HCT116 (cell line): ENCODE results near the gene GOLT1A. TPM values are rescaled to one million over a fixed set of nuclear protein-coding genes. Genes with fewer than 3 reads are reported as not detected.

Experiments used
- ATAC-seq: fragments of 200-7000 bp; cut with Tn5 transposase; 2 replicates; pipeline ENCODE4 v1.9.1; 2020; ENCODE audit warnings: mild to moderate bottlenecking, moderate library complexity
- BruUV-seq: library from RNA; stranded (reverse); fragments of 400-500 nt; replicated peaks from 2 replicates; lab custom pipeline; 2021; lab: Mats Ljungman, UMichigan
- CTCF ChIA-PET: fragments of 300-600 bp; sonication (Branson Sonifier 250); formaldehyde crosslinking; loops from one replicate; lab custom pipeline; 2021; ENCODE audit warnings: antibody characterized with exemption; lab: Charles Lee
- POLR2A ChIA-PET: fragments of 300-600, 350-600 bp; sonication (Branson Sonifier 250); formaldehyde crosslinking; loops from one replicate; lab custom pipeline; 2021; ENCODE audit warnings: antibody characterized with exemption; lab: Charles Lee
- RAD21 ChIA-PET, 2 experiments: fragments of 300-600 bp; sonication (Branson Sonifier 250); formaldehyde crosslinking; loops; one replicate each; lab custom pipeline; 2023; ENCODE audit warnings: low total read pairs in 2 of 2; ENCODE audit not compliant: uncharacterized antibody in 2 of 2, unreplicated experiment in 2 of 2, low non-redundant PET in 1 of 2; lab: Charles Lee
- DNase-seq: peaks from one replicate; pipeline ENCODE4 v3.0.0-alpha.2; 2010; ENCODE audit warnings: low read depth, low spot score
- H2AFZ ChIP-seq: fragments of 200-600 bp; shearing (Covaris generic), sonication (generic); 2 replicates; pipeline ENCODE4 v1.6.1; 2017; ENCODE audit warnings: low read depth, mixed run types, mixed read lengths, antibody characterized with exemption, low read length; ENCODE audit not compliant: poor library complexity, severe bottlenecking
- H3K27ac ChIP-seq: 2 replicates; pipeline ENCODE4 v1.5.1; 2012; ENCODE audit warnings: low read depth, low read length
- H3K27me3 ChIP-seq: fragments of 200-600 bp; sonication (generic); 2 replicates; pipeline ENCODE4 v1.6.1; 2016; ENCODE audit warnings: mixed run types, low read length, mixed read lengths; ENCODE audit not compliant: insufficient read depth
- H3K36me3 ChIP-seq, 2 experiments: fragments of 200-500 bp in 1 of 2; fragments of 200-600 bp in 1 of 2; sonication (Bioruptor generic) in 1 of 2; sonication (generic) in 1 of 2; 2 replicates each; pipeline versions ENCODE4 v1.5.1 to v1.6.1; 2014 to 2016; ENCODE audit warnings: low read length in 2 of 2, inconsistent platforms in 1 of 2, mixed read lengths in 1 of 2, mixed run types in 1 of 2; ENCODE audit not compliant: insufficient read depth in 2 of 2, control insufficient read depth in 1 of 2
- H3K4me1 ChIP-seq, 2 experiments: fragments of 200-600 bp in 1 of 2; sonication (generic) in 1 of 2; 2 replicates each; pipeline versions ENCODE4 v1.5.1 to v1.6.1; 2012 to 2017; ENCODE audit warnings: low read length in 2 of 2, inconsistent platforms in 1 of 2, mild to moderate bottlenecking in 1 of 2, mixed read lengths in 1 of 2, mixed run types in 1 of 2, moderate library complexity in 1 of 2; ENCODE audit not compliant: insufficient read depth in 2 of 2, control insufficient read depth in 1 of 2
- H3K4me2 ChIP-seq: fragments of 200-600 bp; sonication (generic); 2 replicates; pipeline ENCODE4 v1.6.1; 2017; ENCODE audit warnings: mixed run types, low read length, mixed read lengths
- H3K4me3 ChIP-seq, 2 experiments: fragments of 200-600 bp in 1 of 2; sonication (generic) in 1 of 2; replicated peaks in 1 of 2; 2 replicates each; pipeline ENCODE4 v1.5.1; 2011 to 2016; ENCODE audit warnings: low read length in 2 of 2, control low read depth in 1 of 2, low read depth in 1 of 2, mild to moderate bottlenecking in 1 of 2, mixed read lengths in 1 of 2, mixed run types in 1 of 2
- H3K79me2 ChIP-seq: fragments of 200-600 bp; sonication (generic); 2 replicates; pipeline ENCODE4 v1.6.1; 2017; ENCODE audit warnings: mild to moderate bottlenecking, mixed run types, low read length, moderate library complexity, mixed read lengths; ENCODE audit not compliant: insufficient read depth
- H3K9ac ChIP-seq: fragments of 200-600 bp; sonication (generic); 2 replicates; pipeline ENCODE4 v1.6.1; 2016; ENCODE audit warnings: low read length, mixed read lengths
- H3K9me2 ChIP-seq: fragments of 200-600 bp; sonication (generic), shearing (Covaris generic); 2 replicates; pipeline ENCODE4 v1.6.1; 2017; ENCODE audit warnings: mixed run types, mild to moderate bottlenecking, moderate library complexity; ENCODE audit not compliant: insufficient read depth
- H3K9me3 ChIP-seq, 2 experiments: fragments of 200-500 bp in 1 of 2; fragments of 200-600 bp in 1 of 2; sonication (Bioruptor generic) in 1 of 2; sonication (generic) in 1 of 2; 2 replicates each; pipeline ENCODE4 v1.6.1; 2014 to 2017; ENCODE audit warnings: low read length in 2 of 2, mixed read lengths in 2 of 2, inconsistent platforms in 1 of 2, low read depth in 1 of 2, mild to moderate bottlenecking in 1 of 2, mixed run types in 1 of 2, moderate library complexity in 1 of 2; ENCODE audit not compliant: control insufficient read depth in 1 of 2, insufficient read depth in 1 of 2
- H4K20me1 ChIP-seq: fragments of 200-600 bp; sonication (generic), shearing (Covaris generic); 2 replicates; pipeline ENCODE4 v1.6.1; 2017; ENCODE audit warnings: mixed run types, mild to moderate bottlenecking, moderate library complexity; ENCODE audit not compliant: insufficient read depth
- ATF3 ChIP-seq: IDR thresholded peaks from 2 replicates; pipeline ENCODE4 v1.6.1; 2012
- CBX3 ChIP-seq: IDR thresholded peaks from 2 replicates; pipeline ENCODE4 v1.6.1; 2012; ENCODE audit warnings: low read depth
- EZH2phosphoT487 ChIP-seq: fragments of 200-600 bp; IDR thresholded peaks from 2 replicates; pipeline ENCODE4 v1.6.1; 2018; ENCODE audit warnings: antibody characterized with exemption, borderline replicate concordance
- FOSL1 ChIP-seq: IDR thresholded peaks from 2 replicates; pipeline ENCODE4 v1.6.1; 2012; ENCODE audit warnings: low read depth
- JUND ChIP-seq: IDR thresholded peaks from 2 replicates; pipeline ENCODE4 v1.6.1; 2012
- POLR2AphosphoS5 ChIP-seq: IDR thresholded peaks from 2 replicates; pipeline ENCODE4 v1.6.1; 2011; ENCODE audit warnings: mild to moderate bottlenecking, low read depth, low read length, moderate library complexity
- REST ChIP-seq: IDR thresholded peaks from 2 replicates; pipeline ENCODE4 v1.6.1; 2012; ENCODE audit warnings: low read depth
- SRF ChIP-seq: IDR thresholded peaks from 2 replicates; pipeline ENCODE4 v1.6.1; 2012; ENCODE audit warnings: low read depth
- TCF7L2 ChIP-seq: IDR thresholded peaks from 2 replicates; pipeline ENCODE4 v1.7.0; 2011; ENCODE audit warnings: borderline replicate concordance, inconsistent platforms; ENCODE audit not compliant: insufficient read depth, insufficient read length; ENCODE audit errors: extremely low read depth
- ZFX ChIP-seq: fragments of 450-650 bp; IDR thresholded peaks from 2 replicates; pipeline ENCODE4 v1.6.1; 2017
- ZNF274 ChIP-seq: fragments of 200-500 bp; sonication (Bioruptor generic); IDR thresholded peaks from 2 replicates; pipeline ENCODE4 v1.6.1; 2014; ENCODE audit warnings: mild to moderate bottlenecking, low read depth, low read length, inconsistent platforms
- intact Hi-C: fragments of 100-400 bp; cut with micrococcal nuclease; formaldehyde crosslinking; loops from 2 replicates; pipeline ENCODE4 v1.10.0; 2022
- total RNA-seq: library from RNA; stranded (reverse); gene quantifications from one replicate; pipeline ENCODE4 v1.2.1, GENCODE V29; 2021; ENCODE audit not compliant: unreplicated experiment

The GOLT1A gene
- total RNA-seq, 1 experiment from 2014 or later, result 8.0 TPM

GRCh38 chr1:204151552-204152309, 62.1 kb downstream of the GOLT1A start, which contains the start of gene ETNK2:
ETNK2 (minus strand) TSS chr1:204152044; CDS start chr1:204151852, 192 bp downstream.
- peak; percentile 71 for TF ChIP-seq POLR2AphosphoS5
- no peak for TF ChIP-seq SRF
- 0 out of 2 replicates have a peak, but pooled peaks have one; percentile 28 for TF ChIP-seq ZFX
- BruUV-seq, result no TSS peak
- ChIA-PET CTCF (interaction anchor here (0.8 to 4.3 kb wide), 6 partner anchors 11 to 247 kb away, joined by 3 to 18 read pairs (median 5); no protein-coding TSS in a partner anchor), RAD21 (no interaction called here), POLR2A (no interaction called here)
- Histone ChIP-seq H2AFZ (peak within 1 kb of the TSS; percentile 45), H3K9me2 (no peaks in the 10 kb centered on the region), H3K4me1 (peaks cover 8 to 27% of the 10 kb centered on the region in 2 experiments), H3K4me2 (peak within 1 kb of the TSS; percentile 97), H3K4me3 (peak within 1 kb of the TSS; percentile 51 to 71), H3K9me3 (no peaks in the 10 kb centered on the region), H3K36me3 (no peaks in the 10 kb centered on the region), H3K27me3 (no peaks in the 10 kb centered on the region), H3K79me2 (no peaks in the 10 kb centered on the region), H3K27ac (peak within 1 kb of the TSS; percentile 57; the same call in 1 of the 2 replicates), H4K20me1 (no peaks in the 10 kb centered on the region), H3K9ac (peak within 1 kb of the TSS; percentile 72)
- DNase-seq (no peak), ATAC-seq (peak; percentile 85)
- intact Hi-C loops, result no loop called here

GRCh38 chr1:204150702-204151551, 62.9 kb downstream of the GOLT1A start:
- Histone ChIP-seq H3K79me2 (no peaks in the 10 kb centered on the region), H3K27me3 (no peaks in the 10 kb centered on the region), H3K4me2 (peak overlapping the region; percentile 97), H3K9ac (peak overlapping the region; percentile 72), H3K9me2 (no peaks in the 10 kb centered on the region), H4K20me1 (no peaks in the 10 kb centered on the region), H3K9me3 (no peaks in the 10 kb centered on the region), H3K4me1 (peaks cover 8 to 27% of the 10 kb centered on the region in 2 experiments), H3K36me3 (no peaks in the 10 kb centered on the region), H2AFZ (no peak overlapping the region), H3K27ac (peak overlapping the region; percentile 37; the same call in 1 of the 2 replicates), H3K4me3 (peak overlapping the region; percentile 51 to 71)
- ChIA-PET RAD21 (no interaction called here), CTCF (interaction anchor here (0.9 to 4.3 kb wide), 5 partner anchors 12 to 248 kb away, joined by 3 to 18 read pairs (median 6); no protein-coding TSS in a partner anchor), POLR2A (interaction anchor here (0.6 to 1.3 kb wide), 2 partner anchors 280 to 421 kb away, joined by 3 to 4 read pairs; no protein-coding TSS in a partner anchor)
- no TSS peak for BruUV-seq
- DNase-seq (no peak), ATAC-seq (peak; percentile 20)
- intact Hi-C loops, result no loop called here
- TF ChIP-seq CBX3 (no peak), ATF3 (no peak), FOSL1 (no peak), EZH2phosphoT487 (no peak), ZFX (no peak), JUND (no peak), ZNF274 (no peak), REST (no peak), SRF (no peak), TCF7L2 (no peak)
